Type B pancreatic cell (in vitro differentiated cells): ENCODE data around the gene DNMBP. TPM values are rescaled to one million over a fixed set of nuclear protein-coding genes. Genes with fewer than 3 reads are reported as not detected.

ENCODE experiments used
- DNase-seq: peaks from one replicate; pipeline ENCODE4 v3.0.0; 2021; ENCODE audit warnings: mixed read lengths; ENCODE audit not compliant: unreplicated experiment; ENCODE audit errors: extremely low spot score
- H3K27ac Mint-ChIP-seq: 2 replicates; pipeline ENCODE4 v1.8.0; 2021; ENCODE audit warnings: mild to moderate bottlenecking, mixed read lengths
- H3K27me3 Mint-ChIP-seq: 2 replicates; pipeline ENCODE4 v1.8.0; 2021; ENCODE audit warnings: mixed read lengths
- H3K36me3 Mint-ChIP-seq: 2 replicates; pipeline ENCODE4 v1.8.0; 2021; ENCODE audit warnings: mixed read lengths
- H3K4me1 Mint-ChIP-seq: one replicate; pipeline ENCODE4 v1.8.0; 2021; ENCODE audit warnings: mixed read lengths; ENCODE audit not compliant: unreplicated experiment
- H3K4me3 Mint-ChIP-seq: 2 replicates; pipeline ENCODE4 v1.8.0; 2021; ENCODE audit warnings: mild to moderate bottlenecking, mixed read lengths
- H3K9me3 Mint-ChIP-seq: 2 replicates; pipeline ENCODE4 v1.8.0; 2021; ENCODE audit warnings: mixed read lengths
- total RNA-seq: library from RNA; stranded (reverse); gene quantifications from 2 replicates; pipeline ENCODE4 v1.2.1, GENCODE V29; 2021; ENCODE audit warnings: low replicate concordance
- TF ChIP-seq, protein P1 (sequence below): fragments of 200-600 bp; sonication (generic); conservative IDR thresholded peaks from 2 replicates; pipeline ENCODE4 v1.5.0; 2021; ENCODE audit warnings: antibody characterized with exemption, mild to moderate bottlenecking

Gene DNMBP
- total RNA-seq, 1 donor from 2014 or later, result 17.7 TPM

DNA sequence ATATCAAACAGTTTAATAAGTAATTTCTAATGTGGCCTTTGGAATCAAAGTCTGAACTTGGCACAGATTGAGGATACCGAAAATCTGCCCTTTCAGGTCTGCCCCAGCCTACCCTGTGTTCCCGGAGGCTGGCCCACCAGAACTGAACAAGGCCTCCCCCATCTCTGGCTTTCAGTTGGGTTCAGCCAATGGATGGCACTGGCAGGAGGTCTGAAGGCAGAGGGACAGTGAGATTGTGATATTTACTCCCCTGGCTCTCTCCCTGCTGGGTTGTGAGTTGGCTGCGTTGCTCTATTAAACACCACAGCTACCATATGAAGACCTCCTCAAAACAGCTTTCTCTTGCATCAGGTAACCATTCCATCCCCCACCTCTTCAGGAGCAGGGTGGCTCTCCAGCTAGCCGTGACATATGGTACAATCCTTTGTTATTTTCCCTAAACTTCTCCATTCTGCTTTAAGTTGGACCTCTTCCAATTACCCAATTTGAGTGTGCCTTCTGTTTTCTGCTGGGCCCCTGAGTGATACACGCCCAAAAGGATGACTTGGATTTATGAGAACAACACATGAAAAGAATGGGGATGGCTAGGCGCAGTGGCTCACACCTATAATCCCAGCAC, 28.1 kb downstream of the DNMBP start:
- H3K4me3 Mint-ChIP-seq, result peak overlapping the region; percentile 12
- peak overlapping the region; percentile 62 for H3K27ac Mint-ChIP-seq
- no peaks in the 10 kb centered on the region for H3K27me3 Mint-ChIP-seq
- TF ChIP-seq, protein P1, sequence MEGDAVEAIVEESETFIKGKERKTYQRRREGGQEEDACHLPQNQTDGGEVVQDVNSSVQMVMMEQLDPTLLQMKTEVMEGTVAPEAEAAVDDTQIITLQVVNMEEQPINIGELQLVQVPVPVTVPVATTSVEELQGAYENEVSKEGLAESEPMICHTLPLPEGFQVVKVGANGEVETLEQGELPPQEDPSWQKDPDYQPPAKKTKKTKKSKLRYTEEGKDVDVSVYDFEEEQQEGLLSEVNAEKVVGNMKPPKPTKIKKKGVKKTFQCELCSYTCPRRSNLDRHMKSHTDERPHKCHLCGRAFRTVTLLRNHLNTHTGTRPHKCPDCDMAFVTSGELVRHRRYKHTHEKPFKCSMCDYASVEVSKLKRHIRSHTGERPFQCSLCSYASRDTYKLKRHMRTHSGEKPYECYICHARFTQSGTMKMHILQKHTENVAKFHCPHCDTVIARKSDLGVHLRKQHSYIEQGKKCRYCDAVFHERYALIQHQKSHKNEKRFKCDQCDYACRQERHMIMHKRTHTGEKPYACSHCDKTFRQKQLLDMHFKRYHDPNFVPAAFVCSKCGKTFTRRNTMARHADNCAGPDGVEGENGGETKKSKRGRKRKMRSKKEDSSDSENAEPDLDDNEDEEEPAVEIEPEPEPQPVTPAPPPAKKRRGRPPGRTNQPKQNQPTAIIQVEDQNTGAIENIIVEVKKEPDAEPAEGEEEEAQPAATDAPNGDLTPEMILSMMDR, result no peak
- DNase-seq, result no peak
- H3K9me3 Mint-ChIP-seq, result no peaks in the 10 kb centered on the region
- H3K4me1 Mint-ChIP-seq, result peaks cover 45% of the 10 kb centered on the region
- peaks cover 5% of the 10 kb centered on the region for H3K36me3 Mint-ChIP-seq

DNA sequence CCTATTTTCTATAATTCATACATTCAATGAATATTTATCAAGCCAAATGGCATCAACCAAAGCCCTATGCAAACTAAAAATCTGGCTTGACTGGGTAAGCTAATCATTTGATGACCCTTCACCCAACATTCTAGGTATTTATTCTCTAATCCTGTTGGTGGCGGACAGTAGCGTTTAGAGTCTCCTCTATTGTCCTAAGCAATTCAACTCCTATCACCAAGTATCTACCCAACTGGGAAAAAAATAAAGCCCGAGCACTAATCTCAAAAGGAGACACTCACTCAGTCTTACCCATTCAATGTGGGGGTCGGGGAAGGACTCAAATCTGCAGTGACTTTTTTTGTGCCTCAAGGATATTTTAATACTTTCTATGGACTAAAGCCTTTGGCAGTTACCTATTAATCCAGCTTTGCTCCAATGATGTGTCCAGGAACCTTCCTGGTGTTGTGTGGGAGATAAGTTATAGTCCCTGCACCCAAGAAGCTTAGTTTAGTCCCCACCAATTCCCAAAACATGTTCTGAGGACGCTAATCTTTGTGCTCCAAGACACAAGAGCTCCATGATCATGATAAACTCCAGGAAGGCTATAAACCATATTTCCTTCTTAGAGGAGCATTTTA, 30.6 kb downstream of the DNMBP start:
- Mint-ChIP-seq H3K27ac (peak overlapping the region; percentile 50), H3K4me3 (no peak overlapping the region), H3K9me3 (no peaks in the 10 kb centered on the region), H3K4me1 (peaks cover 48% of the 10 kb centered on the region), H3K27me3 (no peaks in the 10 kb centered on the region), H3K36me3 (peaks cover 5% of the 10 kb centered on the region)
- TF ChIP-seq, protein P1, result no peak
- DNase-seq, result no peak

DNA sequence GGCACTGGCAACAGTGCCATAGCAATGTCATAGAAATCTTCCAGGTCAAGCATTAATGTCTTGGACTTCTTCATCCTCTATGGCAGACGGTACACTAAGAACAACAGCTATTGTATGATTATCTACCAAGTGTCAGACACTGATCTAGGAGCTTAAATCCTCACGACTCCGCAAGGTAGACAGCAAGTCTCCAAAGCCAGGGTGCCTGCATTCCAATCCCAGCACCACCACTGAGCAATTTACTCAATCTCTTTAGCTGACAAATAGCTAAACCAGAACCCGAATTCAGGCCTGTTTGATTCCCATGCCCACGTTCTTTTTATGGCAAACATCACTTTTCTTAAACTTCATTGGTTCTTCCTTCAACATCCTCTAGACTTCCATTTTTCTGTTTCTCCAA, 31.8 kb downstream of the DNMBP start:
- Mint-ChIP-seq H3K4me3 (peak overlapping the region; percentile 0), H3K27ac (peak overlapping the region; percentile 10), H3K4me1 (peaks cover 38% of the 10 kb centered on the region), H3K27me3 (no peaks in the 10 kb centered on the region), H3K36me3 (peaks cover 5% of the 10 kb centered on the region), H3K9me3 (no peaks in the 10 kb centered on the region)
- TF ChIP-seq, protein P1, result no peak
- DNase-seq, result no peak

- Mint-ChIP-seq H3K36me3 (peaks cover 5% of the 10 kb centered on the region), H3K4me3 (no peak overlapping the region), H3K9me3 (no peaks in the 10 kb centered on the region), H3K27me3 (no peaks in the 10 kb centered on the region), H3K27ac (peak overlapping the region; percentile 72), H3K4me1 (peaks cover 37% of the 10 kb centered on the region)
- TF ChIP-seq, protein P1, result no peak
- DNase-seq, result no peak
These were observed 32.7 kb downstream of the DNMBP start for GRCh38 chr10:99976886-99977665.

GRCh38 chr10:99975942-99976809, 33.6 kb downstream of the DNMBP start:
- H3K27me3 Mint-ChIP-seq, result no peaks in the 10 kb centered on the region
- H3K4me1 Mint-ChIP-seq, result peaks cover 29% of the 10 kb centered on the region
- H3K36me3 Mint-ChIP-seq, result peaks cover 9% of the 10 kb centered on the region
- DNase-seq, result no peak
- TF ChIP-seq, protein P1, result no peak
- peak overlapping the region; percentile 72 for H3K27ac Mint-ChIP-seq
- no peaks in the 10 kb centered on the region for H3K9me3 Mint-ChIP-seq
- H3K4me3 Mint-ChIP-seq, result peak overlapping the region; percentile 3
